GM18502 (cell line): Measurements from ENCODE around the gene AJAP1.
A peak's percentile ranks its signal among the peaks of the same experiment; 100 is the strongest.

Experiments
- ATAC-seq: cut with Tn5 transposase; IDR thresholded peaks from one replicate; pipeline ENCODE4 v1.9.1; 2021; ENCODE audit warnings: mild to moderate bottlenecking; ENCODE audit not compliant: unreplicated experiment, poor library complexity

AJAP1 gene

GRCh38 chr1:4797016-4797410 is 142.6 kb downstream of the AJAP1 start:
- peak; percentile 14 for ATAC-seq

GRCh38 chr1:4797429-4797828 is 143.0 kb downstream of the AJAP1 start:
- ATAC-seq: no peak

GRCh38 chr1:4801192-4801924 is 146.9 kb downstream of the AJAP1 start:
- ATAC-seq: no peak

- ATAC-seq: no peak
Observed at GRCh38 chr1:4802024-4802423, 147.6 kb downstream of the AJAP1 start.

GRCh38 chr1:4803335-4803734 is 148.9 kb downstream of the AJAP1 start:
- ATAC-seq: no peak

GRCh38 chr1:4805987-4806386 is 151.6 kb downstream of the AJAP1 start:
- no peak for ATAC-seq

GRCh38 chr1:4820543-4820942 is 166.1 kb downstream of the AJAP1 start:
- ATAC-seq: no peak

- no peak for ATAC-seq
Observed at GRCh38 chr1:4825800-4826450, 171.5 kb downstream of the AJAP1 start.

- no peak for ATAC-seq
Observed at GRCh38 chr1:4830707-4831106, 176.3 kb downstream of the AJAP1 start.

- ATAC-seq: no peak
Observed at GRCh38 chr1:4836574-4836973, 182.2 kb downstream of the AJAP1 start.

- ATAC-seq: no peak
Observed at GRCh38 chr1:4837031-4837600, 182.7 kb downstream of the AJAP1 start.

GRCh38 chr1:4837752-4838151 is 183.3 kb downstream of the AJAP1 start:
- no peak for ATAC-seq

- no peak for ATAC-seq
Observed at GRCh38 chr1:4838231-4838630, 183.8 kb downstream of the AJAP1 start.
